ENCODE data around the gene NEDD8.
"Not testable (repeated sequence)": the region's sequence is repeated elsewhere in the genome, so short reads cannot be mapped to it uniquely, and the experiment has no call there.

NEDD8 gene

DNA sequence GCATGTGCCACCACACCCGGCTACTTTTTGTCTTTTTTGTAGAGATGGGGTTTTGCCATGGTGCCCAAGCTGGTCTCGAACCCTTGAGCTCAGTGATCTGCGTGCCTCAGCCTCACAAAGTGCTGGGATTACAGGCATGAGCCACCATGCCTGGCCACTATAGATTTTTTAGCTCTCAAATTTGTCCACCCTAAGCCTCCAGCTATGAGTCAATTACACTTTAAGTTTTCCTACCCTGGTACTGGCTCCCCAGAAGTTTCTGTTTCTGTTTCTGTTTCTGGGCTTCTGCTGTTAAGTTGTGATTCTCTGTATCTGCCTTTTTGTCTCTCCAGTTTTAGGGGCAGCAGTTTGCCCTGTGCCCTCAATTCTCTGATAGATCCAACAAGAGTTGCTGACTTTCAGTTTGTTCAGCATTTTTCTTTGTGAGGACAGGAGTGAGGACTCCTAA, 14.6 kb upstream of the NEDD8 start:
- DNase-seq: no peak

DNA sequence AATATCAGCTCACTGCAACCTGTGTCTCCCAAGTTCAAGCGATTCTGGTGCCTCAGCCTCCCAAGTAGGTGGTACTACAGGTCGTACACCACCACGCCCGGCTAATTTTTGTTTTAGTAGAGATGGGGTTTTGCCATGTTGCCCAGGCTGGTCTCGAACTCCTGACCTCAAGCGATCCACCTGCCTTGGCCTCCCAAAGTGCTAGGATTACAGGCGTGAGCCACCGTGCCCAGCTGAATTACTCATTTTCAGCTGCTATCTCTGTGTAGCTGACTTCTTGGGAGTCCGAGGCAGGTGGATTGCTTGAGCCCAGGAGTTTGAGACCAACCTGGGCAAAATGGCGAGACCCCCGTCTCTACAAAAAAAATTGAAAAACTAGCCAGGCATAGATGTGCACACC, 13.2 kb upstream of the NEDD8 start:
- not testable (repeated sequence) for DNase-seq

DNA sequence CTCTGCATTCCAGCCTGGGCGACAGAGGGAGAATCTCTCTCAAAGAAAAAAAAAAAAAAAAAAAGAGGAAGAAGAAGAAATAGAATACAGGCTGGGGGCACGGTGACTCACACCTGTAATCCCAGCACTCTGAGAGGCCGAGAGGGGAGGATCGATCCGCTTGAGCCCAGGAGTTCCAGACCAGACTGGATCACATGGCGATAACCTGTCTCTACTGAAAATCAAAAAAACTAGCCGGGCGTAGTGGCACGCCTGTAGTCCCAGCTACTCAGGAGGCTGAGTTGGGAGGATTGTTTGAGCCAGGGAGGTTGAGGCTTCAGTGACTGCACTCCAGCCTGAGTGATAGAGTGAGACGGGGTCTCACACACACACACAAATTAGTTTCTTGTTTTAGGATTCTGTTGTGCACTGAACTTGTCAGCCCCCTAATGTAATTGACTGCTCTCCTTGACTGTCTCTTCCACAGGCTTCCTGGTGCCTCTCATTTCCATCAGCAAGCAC, 11.2 kb upstream of the NEDD8 start:
- DNase-seq: no peak

DNA sequence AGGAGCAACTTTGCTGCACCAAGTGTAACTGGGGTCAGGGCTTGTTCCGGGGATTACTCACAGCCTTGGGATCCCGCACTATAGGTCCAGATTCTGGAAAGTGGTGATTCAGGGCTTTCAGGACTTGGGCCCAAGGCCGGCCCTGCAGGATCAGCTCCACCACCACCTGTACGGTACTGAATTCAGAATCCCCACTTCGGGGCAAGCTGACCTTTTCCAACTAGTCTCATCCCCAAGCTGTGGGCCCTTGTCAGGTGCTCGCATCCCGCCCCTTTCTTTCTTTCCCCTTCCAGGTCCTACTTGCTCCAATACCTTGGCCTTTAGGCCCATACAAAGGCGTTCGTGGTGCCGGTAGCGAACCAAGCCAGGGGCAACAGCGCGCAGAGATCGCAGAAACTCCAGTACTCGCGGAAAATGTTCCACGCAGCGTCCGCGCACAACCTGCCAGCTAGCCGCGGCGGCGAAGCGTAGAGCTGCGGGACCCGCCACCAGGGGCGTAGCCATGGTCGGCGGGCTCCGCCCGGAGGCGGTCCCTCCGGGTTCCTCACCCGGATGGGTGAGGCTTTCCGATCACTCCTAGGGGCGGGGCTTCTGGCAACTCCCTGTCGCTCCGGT, 9.8 kb upstream of the NEDD8 start:
- no peak for DNase-seq

DNA sequence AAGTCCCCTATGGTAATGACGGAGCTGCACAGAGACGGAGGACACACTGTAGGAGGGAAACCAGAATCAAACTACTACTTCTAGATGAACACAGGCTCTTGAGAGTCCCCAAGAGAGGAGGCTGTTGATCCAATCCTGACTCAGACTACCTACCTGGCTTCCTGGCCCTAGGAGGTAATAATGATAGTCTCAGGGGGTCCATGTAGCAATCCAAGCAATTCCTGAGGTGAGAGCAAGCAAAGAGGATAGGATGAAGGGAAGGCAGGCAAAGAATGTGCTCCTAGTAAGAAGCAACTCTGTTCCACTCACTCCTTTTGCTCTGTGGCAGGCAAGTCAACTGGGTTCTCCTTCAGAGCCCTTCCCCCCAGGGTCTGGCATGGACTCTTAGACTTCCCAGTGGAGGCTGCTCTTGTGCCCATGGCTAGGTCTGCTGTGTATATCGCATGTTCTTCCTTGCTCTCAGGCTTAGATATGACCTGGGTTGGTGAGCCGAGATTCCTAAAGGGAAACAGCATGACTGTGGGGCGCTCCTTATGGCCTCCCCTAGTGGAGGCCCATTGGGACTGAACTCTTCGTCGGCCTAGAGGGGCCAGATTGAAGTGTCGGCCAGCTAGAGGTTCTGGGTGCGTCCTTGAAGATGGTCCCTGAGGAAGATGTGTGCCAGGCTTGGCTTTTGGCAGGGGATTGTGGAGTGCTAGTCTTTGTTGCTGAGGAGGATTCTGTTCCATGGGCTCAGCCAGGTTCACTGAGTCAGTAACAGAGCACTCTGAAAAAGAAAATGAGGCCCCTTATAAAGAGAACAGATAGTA, 8.1 kb upstream of the NEDD8 start:
- no peak for DNase-seq

DNA sequence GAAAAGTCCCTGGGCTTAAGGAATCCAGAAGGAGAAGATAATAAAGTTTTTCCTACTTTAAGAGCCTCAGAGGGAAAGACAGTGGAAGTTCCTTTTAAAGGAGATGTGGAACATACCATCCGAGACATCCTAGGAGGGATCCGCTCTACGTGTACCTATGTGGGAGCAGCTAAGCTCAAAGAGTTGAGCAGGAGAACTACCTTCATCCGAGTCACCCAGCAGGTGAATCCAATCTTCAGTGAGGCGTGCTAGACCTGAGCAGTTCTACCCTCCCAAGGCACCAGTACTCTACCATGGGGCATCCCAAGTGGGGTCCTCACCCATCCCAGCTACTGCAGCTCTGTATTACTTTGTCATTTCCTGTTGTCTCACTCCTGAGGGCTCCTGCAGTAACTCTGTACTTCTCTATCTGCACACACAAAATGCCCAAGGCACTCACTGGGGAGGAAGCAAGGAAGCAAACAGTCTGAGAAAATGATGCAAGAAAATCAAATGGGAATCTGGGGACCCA, 6.4 kb upstream of the NEDD8 start:
- DNase-seq: no peak

DNA sequence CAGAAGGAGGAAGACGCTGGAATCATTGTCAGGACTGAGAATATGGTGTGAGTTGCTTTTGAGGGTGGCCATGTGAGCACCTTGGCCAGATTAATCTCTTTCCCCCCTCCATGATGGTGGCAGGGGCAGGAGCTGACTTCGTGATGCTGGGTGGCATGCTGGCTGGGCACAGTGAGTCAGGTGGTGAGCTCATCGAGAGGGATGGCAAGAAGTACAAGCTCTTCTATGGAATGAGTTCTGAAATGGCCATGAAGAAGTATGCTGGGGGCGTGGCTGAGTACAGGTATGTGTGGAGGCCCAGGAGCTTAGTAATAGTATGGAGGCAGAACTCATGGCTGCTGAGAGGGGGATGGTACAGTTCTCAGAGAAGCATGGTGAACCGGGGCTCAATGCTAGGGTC, 6.0 kb upstream of the NEDD8 start:
- DNase-seq: no peak

DNA sequence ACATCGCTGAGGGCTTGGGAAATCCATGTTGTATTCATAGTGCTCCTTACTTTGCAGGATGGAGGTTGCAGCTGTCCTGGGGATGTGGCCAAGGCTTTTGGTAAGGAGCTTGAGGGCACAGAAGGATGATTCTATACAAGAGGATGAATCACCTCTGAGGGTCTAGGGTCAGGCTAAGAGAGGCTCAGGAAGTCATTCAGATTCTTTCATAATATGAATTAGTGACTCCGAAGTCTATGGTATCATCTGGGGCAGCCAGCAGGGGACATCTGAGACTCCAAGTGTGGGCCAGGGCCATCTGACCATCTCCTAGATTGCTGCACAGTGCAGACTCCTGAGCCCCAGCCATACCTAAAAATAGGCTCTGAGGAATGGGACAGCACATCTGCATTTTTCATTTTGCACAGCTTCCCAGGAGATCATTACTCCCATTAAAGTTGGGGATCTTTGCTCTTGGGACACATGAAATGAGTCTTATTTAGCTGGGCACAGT, 5.3 kb upstream of the NEDD8 start:
- DNase-seq: no peak

DNA sequence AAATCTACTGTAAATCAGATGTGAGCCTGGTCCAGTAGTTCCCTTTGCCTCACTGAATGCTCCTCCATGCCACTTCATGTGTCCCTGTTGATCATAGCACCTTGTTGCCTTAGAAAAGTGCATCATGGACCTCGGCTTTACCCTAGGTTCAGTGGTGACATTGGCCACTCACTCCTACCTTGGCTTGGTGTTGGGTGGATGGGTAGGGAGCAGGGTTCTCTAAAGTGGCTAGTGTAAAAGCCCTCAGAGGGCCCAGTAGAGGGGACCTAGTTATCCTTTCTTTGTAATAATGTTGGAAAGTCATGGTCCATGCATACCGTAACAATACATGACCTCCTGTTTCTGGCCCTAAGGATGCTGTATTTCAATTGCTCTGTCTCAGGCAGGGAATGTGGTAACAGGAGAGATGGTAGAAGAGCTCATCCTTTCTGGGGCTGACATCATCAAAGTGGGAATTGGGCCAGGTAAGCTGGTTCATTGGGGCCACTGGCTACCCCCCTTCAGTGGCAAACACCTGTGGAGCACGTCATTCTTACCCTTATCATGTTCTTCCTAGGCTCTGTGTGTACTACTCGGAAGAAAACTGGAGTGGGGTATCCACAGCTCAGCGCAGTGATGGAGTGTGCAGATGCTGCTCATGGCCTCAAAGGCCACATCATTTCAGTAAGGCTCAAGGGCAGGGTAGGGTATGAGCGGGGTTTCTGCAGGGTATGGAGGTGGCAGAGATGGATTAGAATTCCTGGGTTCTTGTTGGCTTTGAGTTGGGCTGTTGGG, 4.7 kb upstream of the NEDD8 start:
- DNase-seq: no peak

DNA sequence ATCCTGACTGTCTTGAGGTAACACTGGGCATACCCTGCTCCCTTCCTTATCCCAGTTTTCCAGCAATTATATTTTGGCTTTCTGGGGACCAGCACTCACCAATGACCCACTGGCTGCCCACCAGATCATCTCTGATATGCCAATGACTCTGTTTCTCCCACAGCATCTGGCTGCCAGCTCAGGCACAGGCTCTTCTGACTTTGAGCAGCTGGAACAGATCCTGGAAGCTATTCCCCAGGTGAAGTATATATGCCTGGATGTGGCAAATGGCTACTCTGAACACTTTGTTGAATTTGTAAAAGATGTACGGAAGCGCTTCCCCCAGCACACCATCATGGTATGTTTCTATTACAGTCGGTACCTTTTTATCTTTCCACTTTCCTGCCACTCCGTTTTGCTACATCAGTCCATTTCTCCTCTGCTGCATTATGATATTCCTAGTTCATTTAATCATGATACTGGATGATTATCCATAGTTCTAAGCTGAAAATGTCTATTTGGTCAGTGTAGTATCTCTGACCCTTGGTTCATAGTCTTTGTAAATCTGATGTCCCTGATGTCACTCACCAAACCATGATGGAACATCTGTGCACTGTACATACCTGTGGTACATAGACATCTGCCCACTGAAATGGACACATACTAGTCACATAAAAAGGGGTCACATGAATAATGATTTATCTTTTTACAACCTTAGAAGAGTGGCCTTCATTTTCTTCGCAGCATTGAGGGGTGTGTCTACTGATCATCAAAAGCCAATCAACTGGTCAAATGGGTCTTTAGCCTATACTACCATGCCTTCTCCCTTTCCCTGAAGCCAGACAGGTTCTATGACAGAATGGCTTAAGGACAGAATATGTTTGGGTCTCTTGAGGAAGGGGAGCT, 3.9 kb upstream of the NEDD8 start:
- no peak for DNase-seq

DNA sequence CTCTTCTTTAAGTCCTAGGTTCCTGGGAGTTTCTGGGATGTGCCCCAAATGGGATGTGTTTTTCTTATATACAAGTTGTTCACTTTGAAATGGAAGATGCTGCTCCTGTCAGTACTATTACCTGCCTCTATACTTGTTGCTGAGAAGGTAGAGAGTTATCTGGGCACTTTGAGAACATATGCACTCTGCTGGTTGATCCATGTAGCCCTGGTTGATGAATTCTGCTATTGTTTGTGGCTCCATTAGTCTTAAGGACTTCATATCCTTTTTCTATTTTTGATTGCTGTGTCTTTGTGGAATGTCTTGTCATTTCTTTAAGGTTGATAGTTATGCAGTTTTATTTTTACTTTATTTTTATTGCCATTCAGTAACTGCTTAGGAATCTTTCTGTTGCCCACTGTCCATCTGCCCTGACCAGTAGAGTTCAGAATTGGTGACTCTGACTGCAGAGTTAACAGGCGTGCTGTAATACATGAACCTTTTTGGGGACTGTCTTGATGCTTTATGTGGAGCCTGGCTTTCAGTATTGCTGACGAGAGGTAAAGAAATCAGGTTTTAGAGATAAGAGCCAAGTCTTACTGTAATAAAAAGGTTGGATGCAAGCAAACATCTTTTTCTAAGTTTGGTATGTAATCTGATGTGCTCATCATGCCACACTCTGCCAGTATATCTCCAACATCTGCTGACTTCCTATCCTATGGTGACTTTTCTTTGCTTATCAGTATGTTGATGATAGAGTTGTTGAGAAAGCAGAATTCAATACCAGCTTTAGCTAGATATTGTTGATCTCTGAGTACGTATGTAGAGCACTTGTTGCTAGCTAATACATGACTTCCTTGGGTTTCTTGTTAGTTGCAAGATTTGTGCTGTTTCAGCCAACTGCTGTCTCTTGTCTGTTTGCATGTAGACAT, 2.2 kb upstream of the NEDD8 start:
- DNase-seq: no peak

DNA sequence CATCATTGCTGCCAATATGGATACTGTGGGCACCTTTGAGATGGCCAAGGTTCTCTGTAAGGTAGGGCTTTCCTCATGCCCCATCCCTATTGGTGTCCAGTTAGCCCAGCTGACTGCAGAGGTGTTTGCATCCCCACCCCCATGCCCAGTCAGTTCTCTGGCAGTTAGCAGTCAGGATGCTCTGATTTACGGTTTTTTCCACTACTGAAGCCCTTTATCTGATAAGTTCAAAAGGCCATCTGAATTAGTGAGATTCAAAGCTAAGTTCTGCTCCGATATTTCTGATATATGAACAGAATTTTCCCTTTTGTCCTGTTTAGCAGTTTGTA, 1.3 kb upstream of the NEDD8 start:
- no peak for DNase-seq

DNA sequence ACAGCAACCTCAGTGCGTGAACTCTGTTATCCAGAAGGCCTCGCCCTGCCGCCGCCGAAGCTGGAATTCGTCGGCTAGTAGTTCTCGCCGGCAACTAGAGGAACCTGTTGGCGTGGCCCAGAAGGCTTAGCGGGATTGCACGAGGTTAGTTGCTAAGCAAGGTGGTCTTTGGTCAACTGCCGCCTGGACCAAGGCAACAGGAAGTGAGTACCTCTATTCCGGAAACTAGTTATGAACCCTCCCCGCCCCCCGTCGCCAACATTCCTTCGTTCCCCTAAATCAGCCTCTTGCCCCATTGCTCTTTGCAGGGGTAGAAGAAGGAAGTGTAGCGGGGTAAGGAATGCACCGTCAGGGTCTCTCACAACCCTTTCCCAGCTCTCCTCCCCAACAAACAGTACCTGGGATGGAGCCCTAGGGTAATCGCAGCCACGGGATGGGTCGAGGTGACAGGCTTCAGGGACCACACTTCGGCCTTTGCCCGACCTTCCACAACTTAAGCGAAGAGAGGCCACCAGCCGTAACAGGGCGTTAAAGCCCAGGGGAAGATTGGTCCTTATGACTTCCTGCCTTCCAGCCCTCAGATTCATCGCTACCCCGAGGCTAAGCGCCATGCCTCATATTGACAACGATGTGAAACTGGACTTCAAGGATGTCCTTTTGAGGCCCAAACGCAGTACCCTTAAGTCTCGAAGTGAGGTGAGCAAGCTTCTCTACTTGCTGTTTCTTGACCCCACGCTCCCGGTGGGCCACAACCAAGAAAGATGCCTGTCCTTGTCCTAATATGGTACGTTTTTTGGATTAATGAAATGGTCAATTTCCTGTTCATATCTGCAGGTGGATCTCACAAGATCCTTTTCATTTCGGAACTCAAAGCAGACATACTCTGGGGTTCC, 724 bp upstream of the NEDD8 start, which contains the start of gene GMPR2:
Gene GMPR2 (plus strand): TSS at position 285 of the 893 bp plus-strand sequence. CDS start 325 bp downstream, at position 610.
- no peak for DNase-seq

DNA sequence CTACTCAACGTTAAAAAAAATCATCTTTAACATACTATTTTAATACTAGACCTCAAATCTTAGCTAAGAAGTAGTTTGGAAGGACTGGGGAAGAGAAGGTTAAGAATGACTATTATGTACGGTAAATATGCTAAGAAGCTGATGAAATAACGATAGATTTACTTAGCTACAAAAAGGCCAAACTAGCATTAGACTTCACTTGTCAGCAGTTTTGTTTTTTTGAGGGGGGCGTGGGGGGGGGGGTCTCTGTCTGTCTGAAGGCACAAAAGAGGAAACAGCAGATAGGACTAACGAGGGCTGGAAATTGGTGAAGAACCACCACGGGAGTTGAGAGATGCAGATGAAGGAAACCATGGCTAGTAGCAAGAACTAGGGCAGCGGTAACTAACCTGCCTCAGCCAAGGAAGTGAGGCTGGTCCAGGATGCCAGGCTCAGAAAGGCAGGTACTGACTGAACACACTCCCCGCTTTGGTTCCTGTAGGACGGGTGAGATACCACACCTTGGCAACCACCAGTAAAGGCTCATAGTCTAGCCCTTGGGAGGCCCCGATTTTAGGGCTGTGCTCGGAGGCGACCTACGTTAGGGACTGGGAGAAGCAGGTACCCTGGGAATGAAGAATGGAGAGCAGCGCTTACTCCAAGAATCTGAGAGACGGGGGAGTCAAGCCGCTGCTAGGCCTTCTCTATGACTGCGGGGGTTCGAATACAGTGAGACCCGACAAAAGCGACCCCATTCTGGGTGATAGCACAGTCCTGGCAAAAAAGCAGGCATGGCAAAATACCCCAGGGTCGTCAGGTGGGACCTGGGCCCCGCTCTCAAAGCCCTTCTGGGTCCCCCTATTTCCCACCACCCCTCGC, 675 bp downstream of the NEDD8 start:
- no peak for DNase-seq

DNA sequence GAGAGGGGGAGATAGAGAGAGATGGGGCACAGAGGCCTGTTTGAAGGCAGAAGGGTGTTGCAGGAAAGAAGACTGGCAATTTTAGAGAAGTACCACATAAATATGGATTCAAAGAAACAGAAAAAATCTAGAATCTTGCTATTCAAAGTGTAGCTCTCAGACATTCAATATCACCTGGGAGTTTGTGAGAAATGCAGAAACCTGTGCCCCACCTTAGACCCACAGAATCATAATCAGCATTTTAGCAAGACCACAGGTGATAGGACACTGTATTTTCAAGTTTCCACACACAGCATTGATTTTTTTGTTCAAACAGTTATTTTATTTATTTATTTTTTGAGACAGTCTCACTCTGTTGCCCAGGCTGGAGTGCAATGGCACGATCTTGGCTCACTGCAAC, 3.3 kb downstream of the NEDD8 start:
- no peak for DNase-seq

DNA sequence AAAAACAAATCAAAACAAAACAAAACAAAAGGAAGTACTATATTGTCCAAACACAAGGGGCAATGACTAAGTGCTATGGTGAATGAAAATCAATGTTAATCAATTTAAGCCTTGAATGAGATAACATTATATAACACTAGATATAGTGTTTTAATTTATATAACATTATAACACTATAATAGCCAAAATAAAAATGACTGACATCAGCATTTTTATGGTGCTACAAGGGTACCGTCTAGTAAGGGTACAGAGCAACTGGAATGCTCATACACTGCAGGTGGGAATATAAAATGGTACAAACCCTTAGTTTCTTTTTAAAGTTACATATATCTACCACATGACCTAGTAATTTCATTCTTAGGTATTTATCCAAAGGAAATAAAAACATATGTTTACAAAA, 5.7 kb downstream of the NEDD8 start:
- no peak for DNase-seq

DNA sequence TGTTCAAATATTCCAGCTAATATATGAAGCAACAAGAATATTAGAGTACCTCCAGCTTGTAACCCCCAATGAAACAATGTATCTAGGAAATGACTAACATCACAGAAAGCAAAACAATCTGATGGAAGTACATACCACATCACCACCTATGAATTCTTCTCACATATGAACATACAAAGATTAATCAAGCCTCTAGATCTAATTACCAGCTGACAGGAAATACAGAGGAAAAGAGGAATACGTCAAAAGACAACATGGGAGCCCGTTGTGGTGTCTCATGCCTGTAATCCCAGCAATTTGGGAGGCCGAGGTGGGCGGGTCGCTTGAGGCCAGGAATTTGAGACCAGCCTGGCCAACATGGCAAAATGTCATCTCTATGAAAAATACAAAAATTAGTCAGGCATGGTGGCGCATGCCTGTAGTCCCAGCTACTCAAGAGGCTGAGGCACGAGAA, 7.5 kb downstream of the NEDD8 start:
- DNase-seq: no peak

DNA sequence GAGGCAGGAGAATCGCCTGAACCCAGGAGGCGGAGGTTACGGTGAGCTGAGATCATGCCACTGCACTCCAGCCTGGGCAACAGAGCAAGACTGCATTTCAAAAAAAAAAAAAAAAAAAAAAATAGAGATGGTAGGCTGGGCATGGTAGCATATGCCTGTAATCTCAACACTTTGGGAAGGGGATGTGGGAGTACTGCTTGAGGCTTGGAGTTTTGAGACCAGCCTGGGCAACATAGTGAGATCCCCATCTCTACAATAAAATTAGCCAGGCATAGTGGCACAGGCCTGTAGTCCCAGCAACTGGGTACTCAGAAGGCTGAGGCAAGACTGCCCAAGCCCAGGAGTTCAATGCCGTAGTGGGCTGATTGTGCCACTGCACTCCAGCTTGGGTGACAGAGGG, 9.2 kb downstream of the NEDD8 start:
- DNase-seq: not testable (repeated sequence)

DNA sequence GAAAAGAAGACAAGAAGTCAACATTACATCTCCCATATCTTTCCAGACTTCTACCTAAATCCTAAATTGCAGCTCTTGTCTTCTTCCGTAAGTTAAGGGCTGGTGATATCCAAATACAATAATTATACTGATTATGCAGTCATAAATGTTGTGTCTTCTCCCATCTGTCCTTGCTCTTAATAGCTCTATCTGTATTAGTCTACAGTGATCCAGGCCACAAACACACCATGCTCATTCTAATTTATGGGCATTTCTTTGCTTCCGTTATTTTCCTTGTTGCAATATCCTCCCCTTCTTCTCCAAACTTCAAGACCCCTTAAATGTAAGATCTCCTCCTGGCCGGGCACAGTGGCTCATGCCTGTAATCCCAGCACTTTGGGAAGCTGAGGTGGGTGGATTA, 12.6 kb downstream of the NEDD8 start:
- no peak for DNase-seq
